Anterior cingulate cortex (tissue), 58 donors: Measurements from ENCODE around the gene CYP2S1.

ENCODE experiments used
- DNase-seq, 58 donors: peaks; one replicate each; lab custom pipeline; 2025; lab: John Stamatoyannopoulos, UW

The CYP2S1 gene

DNA sequence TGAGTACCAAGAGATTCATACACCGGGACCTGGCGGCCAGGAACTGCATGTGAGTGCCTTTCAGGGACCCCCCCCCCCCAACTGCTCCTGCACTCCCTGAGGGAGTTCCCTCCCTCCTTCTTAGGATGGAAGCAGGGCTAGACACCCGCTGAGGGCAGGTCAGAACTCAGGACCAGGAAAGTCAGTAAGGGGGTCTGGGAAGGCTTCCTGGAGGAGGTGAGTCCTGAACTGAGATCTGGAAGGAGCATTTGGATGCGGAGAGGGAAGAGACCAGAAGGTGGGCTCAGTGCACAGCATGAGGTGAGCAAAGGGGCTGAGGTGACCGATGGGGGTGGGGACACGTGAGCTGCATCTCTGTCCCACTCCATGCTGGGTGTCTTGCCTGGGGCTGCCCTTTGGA, 60.6 kb downstream of the CYP2S1 start:
- DNase-seq, result no peak

DNA sequence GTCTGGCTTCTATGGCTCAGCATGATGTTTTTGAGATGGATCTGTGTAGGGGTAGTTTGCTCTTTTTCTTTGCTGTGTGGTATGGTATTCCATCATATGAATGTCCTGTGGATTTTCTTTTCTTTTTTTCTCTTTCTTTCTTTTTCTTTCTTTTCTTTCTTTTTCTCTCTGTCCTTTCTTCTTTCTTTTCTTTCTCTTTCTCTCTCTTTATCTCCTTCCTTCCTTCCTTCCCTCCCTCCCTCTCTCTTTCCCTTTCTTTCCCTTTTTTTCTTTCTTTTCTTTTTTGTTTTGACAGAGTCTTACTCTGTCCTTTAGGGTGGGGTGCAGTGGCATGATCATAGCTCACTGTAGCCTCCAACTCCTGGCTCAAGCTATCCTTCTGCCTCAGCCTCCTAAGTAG, 62.2 kb downstream of the CYP2S1 start:
- no peak for DNase-seq
